Ovary (tissue), 3 donors: Measurements from ENCODE around the gene ADK.

Experiments
- POLR2A ChIP-seq: fragments of 450-650 bp; IDR thresholded peaks from one replicate; pipeline ENCODE4 v1.6.1; 2017; ENCODE audit warnings: antibody characterized with exemption, mild to moderate bottlenecking, moderate library complexity
- TF ChIP-seq, protein P1 (sequence below), 3 donors: fragments of 450-650 bp in 2 of 3; fragments of 200-600 bp in 1 of 3; IDR thresholded peaks; one replicate each; pipeline versions ENCODE4 v1.5.1 to v1.8.0; 2016 to 2022; ENCODE audit warnings: antibody characterized with exemption in 3 of 3, mild to moderate bottlenecking in 1 of 3
- donor health status: DM: no; HTN: no; CAD: no.

DNA sequence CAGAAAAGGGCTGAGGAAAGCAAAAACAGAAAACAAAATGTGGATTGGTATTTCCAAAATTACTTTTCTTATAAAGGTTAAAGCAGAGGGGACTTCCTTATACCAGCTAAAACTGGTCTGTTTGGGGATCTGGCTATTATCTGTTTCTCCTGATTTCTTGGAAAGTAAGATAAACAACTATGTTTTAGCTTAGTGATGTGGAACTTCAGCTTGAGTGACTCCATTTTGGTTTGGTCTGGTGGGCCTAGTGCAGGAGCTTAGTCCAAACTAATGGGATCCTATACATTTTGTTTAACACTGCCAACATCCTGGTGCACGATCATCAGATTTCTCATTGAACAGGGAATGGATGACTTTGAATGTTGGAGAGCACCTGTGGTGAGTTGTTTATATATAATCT is 283.5 kb downstream of the ADK start:
- TF ChIP-seq, protein P1, sequence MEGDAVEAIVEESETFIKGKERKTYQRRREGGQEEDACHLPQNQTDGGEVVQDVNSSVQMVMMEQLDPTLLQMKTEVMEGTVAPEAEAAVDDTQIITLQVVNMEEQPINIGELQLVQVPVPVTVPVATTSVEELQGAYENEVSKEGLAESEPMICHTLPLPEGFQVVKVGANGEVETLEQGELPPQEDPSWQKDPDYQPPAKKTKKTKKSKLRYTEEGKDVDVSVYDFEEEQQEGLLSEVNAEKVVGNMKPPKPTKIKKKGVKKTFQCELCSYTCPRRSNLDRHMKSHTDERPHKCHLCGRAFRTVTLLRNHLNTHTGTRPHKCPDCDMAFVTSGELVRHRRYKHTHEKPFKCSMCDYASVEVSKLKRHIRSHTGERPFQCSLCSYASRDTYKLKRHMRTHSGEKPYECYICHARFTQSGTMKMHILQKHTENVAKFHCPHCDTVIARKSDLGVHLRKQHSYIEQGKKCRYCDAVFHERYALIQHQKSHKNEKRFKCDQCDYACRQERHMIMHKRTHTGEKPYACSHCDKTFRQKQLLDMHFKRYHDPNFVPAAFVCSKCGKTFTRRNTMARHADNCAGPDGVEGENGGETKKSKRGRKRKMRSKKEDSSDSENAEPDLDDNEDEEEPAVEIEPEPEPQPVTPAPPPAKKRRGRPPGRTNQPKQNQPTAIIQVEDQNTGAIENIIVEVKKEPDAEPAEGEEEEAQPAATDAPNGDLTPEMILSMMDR (IDR thresholded peaks at IDR 0.05), result no peak
- no peak for TF ChIP-seq POLR2A
